HFF-Myc (cell line): ENCODE measurements around the gene RPS10.
"Not testable (repeated sequence)": the region's sequence is repeated elsewhere in the genome, so short reads cannot be mapped to it uniquely, and the experiment has no call there.

Experiments
- DNase-seq: peaks from one replicate; pipeline ENCODE4 v3.0.0-alpha.2; 2011; ENCODE audit warnings: low read depth; ENCODE audit errors: extremely low read depth
- H3K4me3 ChIP-seq: replicated peaks from 2 replicates; pipeline ENCODE4 v1.5.1; 2011; ENCODE audit warnings: low read depth, mild to moderate bottlenecking, control low read depth, low read length
- CTCF ChIP-seq: IDR thresholded peaks from 2 replicates; pipeline ENCODE4 v1.5.1; 2012; ENCODE audit warnings: mild to moderate bottlenecking, low read depth, low read length, control low read depth; ENCODE audit errors: missing control alignments

RPS10 gene

DNA sequence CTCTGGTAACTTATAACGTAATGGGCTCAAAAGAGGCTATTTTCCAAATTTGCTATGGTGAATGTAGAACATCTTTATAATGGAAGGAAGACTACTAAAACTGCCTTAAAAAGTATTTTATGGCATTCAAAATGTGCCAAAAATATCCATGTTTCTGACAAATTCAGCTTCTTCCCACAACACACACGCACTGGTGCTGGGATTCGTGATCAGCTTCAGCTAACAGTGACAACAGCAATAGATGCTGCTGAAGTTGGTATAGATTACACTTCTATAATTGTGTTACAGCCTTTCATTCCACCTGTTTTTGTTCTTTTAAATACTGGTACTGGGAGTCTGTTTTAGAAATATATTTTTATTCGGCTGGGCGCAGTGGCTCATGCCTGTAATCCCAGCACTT lies 52.4 kb downstream of the RPS10 start:
- no peak overlapping the region for H3K4me3 ChIP-seq
- no peak for DNase-seq

GRCh38 chr6:34371865-34372264 lies 54.0 kb downstream of the RPS10 start:
- not testable (repeated sequence) for H3K4me3 ChIP-seq, DNase-seq

More for the DNA sequence above, 52.4 kb downstream of the RPS10 start:
- no peak for TF ChIP-seq CTCF

GRCh38 chr6:34370361-34370760 lies 55.5 kb downstream of the RPS10 start:
- no peak overlapping the region for H3K4me3 ChIP-seq
- no peak for TF ChIP-seq CTCF
- DNase-seq, result no peak

DNA sequence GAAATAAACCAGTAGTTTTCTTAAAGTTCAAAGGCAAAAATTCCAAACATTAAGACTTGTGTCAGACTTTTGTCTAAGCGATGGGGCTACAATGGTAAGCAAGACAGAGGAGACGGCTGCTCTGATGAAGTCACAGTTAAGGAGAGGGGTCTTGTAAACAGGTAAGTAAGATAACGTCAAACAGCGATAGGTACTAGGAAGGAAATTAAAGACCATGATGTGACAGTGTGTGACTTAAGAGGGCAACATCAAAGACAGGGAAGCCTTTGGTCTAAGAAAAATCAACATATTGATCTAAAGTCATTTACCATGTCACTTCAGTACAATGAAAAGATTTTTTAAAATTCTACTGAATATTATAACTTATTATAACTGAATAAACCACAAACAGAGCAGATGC lies 56.5 kb downstream of the RPS10 start:
- no peak for TF ChIP-seq CTCF
- no peak for DNase-seq
- H3K4me3 ChIP-seq, result no peak overlapping the region
